Panc1 (cell line): ENCODE data around the gene AGAP2. TPM values are rescaled to one million over a fixed set of nuclear protein-coding genes. Genes with fewer than 3 reads are reported as not detected.

ENCODE experiments used
- ATAC-seq: fragments of 200-7000 bp; cut with Tn5 transposase; 2 replicates; pipeline ENCODE4 v1.9.1; 2020; ENCODE audit warnings: mild to moderate bottlenecking, moderate library complexity
- BruUV-seq: library from RNA; stranded (reverse); fragments of 400-500 nt; replicated peaks from 2 replicates; lab custom pipeline; 2021; lab: Mats Ljungman, UMichigan
- CTCF ChIA-PET: fragments of 300-600 bp; sonication (Branson Sonifier 250); formaldehyde crosslinking; loops from one replicate; lab custom pipeline; 2022; ENCODE audit warnings: antibody characterized with exemption; lab: Charles Lee
- POLR2A ChIA-PET: fragments of 300-600 bp; sonication (Branson Sonifier 250); formaldehyde crosslinking; loops from one replicate; lab custom pipeline; 2022; ENCODE audit warnings: antibody characterized with exemption; lab: Charles Lee
- DNase-seq: peaks from one replicate; pipeline ENCODE4 v3.0.0-alpha.2; 2010; ENCODE audit warnings: low read depth, low spot score
- H3K27ac ChIP-seq: 2 replicates; pipeline ENCODE4 v1.5.1; 2011; ENCODE audit warnings: mild to moderate bottlenecking, low read length, inconsistent platforms
- H3K27me3 ChIP-seq: fragments of 200-500 bp; sonication (Bioruptor generic); 2 replicates; pipeline ENCODE4 v1.6.0; 2014; ENCODE audit warnings: low read length, inconsistent platforms; ENCODE audit not compliant: control insufficient read depth, insufficient read depth
- H3K36me3 ChIP-seq: fragments of 200-500 bp; sonication (Bioruptor generic); 2 replicates; pipeline ENCODE4 v1.5.1; 2014; ENCODE audit warnings: inconsistent platforms, mild to moderate bottlenecking, low read length, moderate library complexity; ENCODE audit not compliant: control insufficient read depth, insufficient read depth
- H3K4me1 ChIP-seq: 2 replicates; pipeline ENCODE4 v1.5.1; 2011; ENCODE audit warnings: inconsistent platforms, mild to moderate bottlenecking, low read length, moderate library complexity; ENCODE audit not compliant: control insufficient read depth, insufficient read depth
- H3K4me3 ChIP-seq, 2 experiments: 2 replicates each; pipeline ENCODE4 v1.5.1; 2011 to 2012; ENCODE audit warnings: low read depth in 2 of 2, low read length in 2 of 2, mild to moderate bottlenecking in 2 of 2, inconsistent platforms in 1 of 2, moderate library complexity in 1 of 2
- H3K9me3 ChIP-seq: fragments of 200-500 bp; sonication (Bioruptor generic); 2 replicates; pipeline ENCODE4 v1.5.1; 2014; ENCODE audit warnings: low read depth, mild to moderate bottlenecking, inconsistent platforms, low read length, moderate library complexity; ENCODE audit not compliant: control insufficient read depth, insufficient read depth
- POLR2AphosphoS5 ChIP-seq: IDR thresholded peaks from 2 replicates; pipeline ENCODE4 v1.6.1; 2012; ENCODE audit warnings: mild to moderate bottlenecking, low read depth, low read length, moderate library complexity
- SIN3A ChIP-seq: IDR thresholded peaks from 2 replicates; pipeline ENCODE4 v1.6.1; 2012; ENCODE audit warnings: low read depth, mild to moderate bottlenecking, low read length, moderate library complexity, borderline replicate concordance; ENCODE audit not compliant: insufficient read depth
- TCF7L2 ChIP-seq: IDR thresholded peaks from 2 replicates; pipeline ENCODE4 v1.6.1; 2011; ENCODE audit warnings: mild to moderate bottlenecking, low read depth, low read length, inconsistent platforms
- in situ Hi-C: cut with HindIII; loops from 2 replicates; pipeline ENCODE4 v1.10.0; 2016; ENCODE audit warnings: low sequenced_read_pairs, low pct_unique_long_range_greater_than_20kb
- intact Hi-C: fragments of 100-400 bp; cut with micrococcal nuclease; formaldehyde crosslinking; loops from one replicate; pipeline ENCODE4 v1.10.0; 2022; ENCODE audit not compliant: unreplicated experiment
- total RNA-seq: library from RNA; stranded (reverse); gene quantifications from one replicate; pipeline ENCODE4 v1.2.1, GENCODE V29; 2021; ENCODE audit not compliant: unreplicated experiment
- TF ChIP-seq, protein P1 (sequence below), 2 experiments: IDR thresholded peaks; 2 replicates each; pipeline ENCODE4 v1.6.1; 2011 to 2012; ENCODE audit warnings: low read depth in 2 of 2, control low read depth in 1 of 2, low read length in 1 of 2, mild to moderate bottlenecking in 1 of 2, moderate library complexity in 1 of 2; ENCODE audit not compliant: insufficient read depth in 1 of 2
- TF ChIP-seq, protein P2 (sequence below): fragments of 450-650 bp; IDR thresholded peaks from 2 replicates; pipeline ENCODE4 v1.5.1; 2017; ENCODE audit warnings: mild to moderate bottlenecking

The AGAP2 gene
- total RNA-seq, 1 experiment from 2014 or later = 0.49 TPM

DNA sequence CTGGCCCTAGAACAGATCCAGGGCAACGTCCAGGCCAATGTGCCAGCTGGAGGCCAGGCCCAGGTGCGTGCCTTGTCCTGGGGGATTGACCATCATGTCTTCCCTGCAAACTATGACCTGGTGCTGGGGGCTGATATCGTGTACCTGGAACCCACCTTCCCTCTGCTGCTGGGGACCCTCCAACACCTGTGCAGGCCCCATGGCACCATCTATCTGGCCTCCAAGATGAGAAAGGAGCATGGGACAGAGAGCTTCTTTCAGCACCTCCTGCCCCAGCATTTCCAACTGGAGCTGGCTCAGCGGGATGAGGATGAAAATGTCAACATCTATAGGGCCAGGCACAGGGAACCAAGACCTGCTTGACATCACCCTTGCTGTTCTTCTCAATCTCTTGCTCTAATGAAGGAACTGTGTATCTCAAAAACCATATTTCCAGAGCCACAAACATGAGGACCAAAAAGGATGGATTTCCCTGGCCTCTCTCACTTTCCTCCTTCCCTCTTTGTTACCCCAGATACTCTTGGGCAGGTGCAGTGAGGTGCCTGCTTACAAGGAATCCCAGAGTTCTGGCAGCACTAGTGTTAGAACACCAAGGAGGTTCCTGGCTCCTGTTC lies 41.8 kb upstream of the AGAP2 start:
- Histone ChIP-seq H3K4me3 (no peak overlapping the region), H3K27ac (no peak overlapping the region), H3K4me1 (peaks cover 4% of the 10 kb centered on the region), H3K27me3 (no peaks in the 10 kb centered on the region), H3K9me3 (no peaks in the 10 kb centered on the region), H3K36me3 (no peaks in the 10 kb centered on the region; the same call in 1 of the 2 replicates)
- intact Hi-C loops (no loop called here), in situ Hi-C loops (no loop called here)
- POLR2A ChIA-PET = no interaction called here
- no TSS peak for BruUV-seq
- CTCF ChIA-PET = no interaction called here
- ATAC-seq (no peak), DNase-seq (no peak)
- no peak for TF ChIP-seq SIN3A
- TF ChIP-seq, protein P1, sequence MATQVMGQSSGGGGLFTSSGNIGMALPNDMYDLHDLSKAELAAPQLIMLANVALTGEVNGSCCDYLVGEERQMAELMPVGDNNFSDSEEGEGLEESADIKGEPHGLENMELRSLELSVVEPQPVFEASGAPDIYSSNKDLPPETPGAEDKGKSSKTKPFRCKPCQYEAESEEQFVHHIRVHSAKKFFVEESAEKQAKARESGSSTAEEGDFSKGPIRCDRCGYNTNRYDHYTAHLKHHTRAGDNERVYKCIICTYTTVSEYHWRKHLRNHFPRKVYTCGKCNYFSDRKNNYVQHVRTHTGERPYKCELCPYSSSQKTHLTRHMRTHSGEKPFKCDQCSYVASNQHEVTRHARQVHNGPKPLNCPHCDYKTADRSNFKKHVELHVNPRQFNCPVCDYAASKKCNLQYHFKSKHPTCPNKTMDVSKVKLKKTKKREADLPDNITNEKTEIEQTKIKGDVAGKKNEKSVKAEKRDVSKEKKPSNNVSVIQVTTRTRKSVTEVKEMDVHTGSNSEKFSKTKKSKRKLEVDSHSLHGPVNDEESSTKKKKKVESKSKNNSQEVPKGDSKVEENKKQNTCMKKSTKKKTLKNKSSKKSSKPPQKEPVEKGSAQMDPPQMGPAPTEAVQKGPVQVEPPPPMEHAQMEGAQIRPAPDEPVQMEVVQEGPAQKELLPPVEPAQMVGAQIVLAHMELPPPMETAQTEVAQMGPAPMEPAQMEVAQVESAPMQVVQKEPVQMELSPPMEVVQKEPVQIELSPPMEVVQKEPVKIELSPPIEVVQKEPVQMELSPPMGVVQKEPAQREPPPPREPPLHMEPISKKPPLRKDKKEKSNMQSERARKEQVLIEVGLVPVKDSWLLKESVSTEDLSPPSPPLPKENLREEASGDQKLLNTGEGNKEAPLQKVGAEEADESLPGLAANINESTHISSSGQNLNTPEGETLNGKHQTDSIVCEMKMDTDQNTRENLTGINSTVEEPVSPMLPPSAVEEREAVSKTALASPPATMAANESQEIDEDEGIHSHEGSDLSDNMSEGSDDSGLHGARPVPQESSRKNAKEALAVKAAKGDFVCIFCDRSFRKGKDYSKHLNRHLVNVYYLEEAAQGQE (IDR thresholded peaks at IDR 0.05; ENCODE audit: insufficient read depth in 1 of 2, low read depth in 2 of 2, low read length in 1 of 2) = no peak
- TF ChIP-seq TCF7L2 = no peak
- TF ChIP-seq, protein P2, sequence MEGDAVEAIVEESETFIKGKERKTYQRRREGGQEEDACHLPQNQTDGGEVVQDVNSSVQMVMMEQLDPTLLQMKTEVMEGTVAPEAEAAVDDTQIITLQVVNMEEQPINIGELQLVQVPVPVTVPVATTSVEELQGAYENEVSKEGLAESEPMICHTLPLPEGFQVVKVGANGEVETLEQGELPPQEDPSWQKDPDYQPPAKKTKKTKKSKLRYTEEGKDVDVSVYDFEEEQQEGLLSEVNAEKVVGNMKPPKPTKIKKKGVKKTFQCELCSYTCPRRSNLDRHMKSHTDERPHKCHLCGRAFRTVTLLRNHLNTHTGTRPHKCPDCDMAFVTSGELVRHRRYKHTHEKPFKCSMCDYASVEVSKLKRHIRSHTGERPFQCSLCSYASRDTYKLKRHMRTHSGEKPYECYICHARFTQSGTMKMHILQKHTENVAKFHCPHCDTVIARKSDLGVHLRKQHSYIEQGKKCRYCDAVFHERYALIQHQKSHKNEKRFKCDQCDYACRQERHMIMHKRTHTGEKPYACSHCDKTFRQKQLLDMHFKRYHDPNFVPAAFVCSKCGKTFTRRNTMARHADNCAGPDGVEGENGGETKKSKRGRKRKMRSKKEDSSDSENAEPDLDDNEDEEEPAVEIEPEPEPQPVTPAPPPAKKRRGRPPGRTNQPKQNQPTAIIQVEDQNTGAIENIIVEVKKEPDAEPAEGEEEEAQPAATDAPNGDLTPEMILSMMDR = no peak
- no peak for TF ChIP-seq POLR2AphosphoS5

DNA sequence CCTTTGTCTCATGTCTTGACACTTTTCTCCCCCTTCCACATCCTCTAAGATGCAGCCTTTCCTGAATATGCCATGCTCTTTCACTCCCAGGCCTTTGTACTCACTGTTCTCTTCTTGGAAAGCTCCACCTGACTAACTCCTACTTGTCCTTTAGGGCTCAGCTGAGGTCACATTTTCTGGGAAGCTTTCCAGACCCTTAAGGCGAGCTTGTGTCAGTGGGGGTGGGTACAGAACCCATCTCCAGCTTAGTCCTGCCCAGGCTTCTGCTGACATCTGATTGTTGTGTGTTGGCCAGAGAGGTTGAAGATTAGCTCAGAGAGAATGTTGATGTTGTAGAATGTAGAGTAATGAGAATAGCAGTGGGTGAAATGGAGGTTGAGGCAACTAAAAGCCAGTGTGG lies 41.2 kb upstream of the AGAP2 start:
- CTCF ChIA-PET = no interaction called here
- BruUV-seq = no TSS peak
- Histone ChIP-seq H3K9me3 (no peaks in the 10 kb centered on the region), H3K27ac (no peak overlapping the region), H3K4me1 (peaks cover 4% of the 10 kb centered on the region), H3K4me3 (no peak overlapping the region), H3K36me3 (no peaks in the 10 kb centered on the region; the same call in 1 of the 2 replicates), H3K27me3 (no peaks in the 10 kb centered on the region)
- ATAC-seq = no peak
- POLR2A ChIA-PET = no interaction called here
- in situ Hi-C loops (no loop called here), intact Hi-C loops (no loop called here)
- TF ChIP-seq POLR2AphosphoS5 (no peak), TCF7L2 (no peak), SIN3A (no peak)
- TF ChIP-seq, protein P1 (IDR thresholded peaks at IDR 0.05; ENCODE audit: insufficient read depth in 1 of 2, low read depth in 2 of 2, low read length in 1 of 2) = no peak
- TF ChIP-seq, protein P2 = no peak
- DNase-seq = no peak
